Measurements from ENCODE around the gene CEMP1. TPM values are rescaled to one million over a fixed set of nuclear protein-coding genes. Genes with fewer than 3 reads are reported as not detected.
A peak's percentile ranks its signal among the peaks of the same experiment; 100 is the strongest.

The CEMP1 gene
- total and polyA plus RNA-seq, 9 donors, result 0.04 to 3.2 (median 1.3) TPM

DNA sequence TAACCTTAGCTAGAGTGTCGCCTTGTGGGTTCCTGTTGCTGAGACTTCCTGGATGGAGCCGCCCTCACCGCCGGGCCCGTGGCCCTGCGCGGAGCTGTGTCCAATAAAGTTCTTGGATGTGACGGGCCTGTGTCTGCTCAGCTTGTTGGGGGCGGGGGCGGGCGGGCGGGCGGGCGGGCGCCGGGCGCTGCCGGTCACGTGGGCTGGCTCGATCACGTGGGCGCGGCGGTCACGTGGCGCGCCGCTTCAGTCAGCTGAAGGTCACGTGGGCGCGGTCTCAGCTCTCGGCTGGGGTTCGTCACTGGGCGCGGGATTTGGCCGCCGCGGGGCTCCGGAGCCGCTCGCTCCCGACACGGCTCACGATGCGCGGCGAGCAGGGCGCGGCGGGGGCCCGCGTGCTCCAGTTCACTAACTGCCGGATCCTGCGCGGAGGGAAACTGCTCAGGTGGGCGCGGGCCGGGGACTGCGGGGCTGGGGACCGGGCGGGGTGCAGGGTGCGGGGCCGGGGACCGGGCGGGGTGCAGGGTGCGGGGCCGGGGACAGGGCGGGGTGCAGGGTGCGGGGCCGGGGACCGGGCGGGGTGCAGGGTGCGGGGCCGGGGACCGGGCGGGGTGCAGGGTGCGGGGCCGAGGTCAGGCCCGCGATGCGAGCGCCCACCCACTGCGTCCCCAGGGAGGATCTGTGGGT lies 11.0 kb downstream of the CEMP1 start, which contains the start of gene AMDHD2:
Gene AMDHD2, plus strand, starts transcription at position 275 of the 687 bp plus-strand sequence. Its CDS starts 88 bp downstream, at position 363.
- peaks cover 51% of the 10 kb centered on the region for H3K4me1 ChIP-seq (ENCODE audit: control insufficient read depth, insufficient read depth, low read length)
- under 1% methylated on average over 58 of the region's 83 CpGs for WGBS (ENCODE audit: insufficient coverage)
- H3K36me3 ChIP-seq (ENCODE audit: control insufficient read depth, insufficient read depth, low read length), result peaks cover 51% of the 10 kb centered on the region

DNA sequence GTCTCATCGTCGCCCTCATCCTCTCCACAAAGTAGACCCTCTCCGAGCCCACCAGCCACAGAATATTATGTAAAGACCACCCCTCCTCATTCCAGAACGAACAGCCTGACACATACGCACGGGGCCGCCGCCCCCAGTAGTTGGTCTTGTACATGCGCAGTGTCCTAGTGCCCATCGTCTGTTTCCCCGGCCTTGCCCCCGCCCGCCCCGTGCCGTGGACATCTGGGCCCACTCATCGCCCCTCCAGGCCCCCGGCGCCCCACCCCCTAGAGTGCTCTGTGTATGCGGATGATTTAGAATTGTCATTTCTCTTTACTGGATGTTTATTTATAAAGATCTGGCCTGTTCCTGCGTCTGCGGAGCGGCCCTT lies 11.5 kb downstream of the CEMP1 start:
- Histone ChIP-seq H3K36me3 (ENCODE audit: control insufficient read depth, insufficient read depth, low read length) (peaks cover 46% of the 10 kb centered on the region), H3K27ac (ENCODE audit: low read length) (peak overlapping the region; percentile 84), H3K4me1 (ENCODE audit: control insufficient read depth, insufficient read depth, low read length) (peaks cover 56% of the 10 kb centered on the region), H3K4me3 (ENCODE audit: low read length) (peak overlapping the region; percentile 34), H3K27me3 (ENCODE audit: control insufficient read depth, insufficient read depth, low read length) (no peaks in the 10 kb centered on the region), H3K9me3 (replicated peaks; ENCODE audit: control insufficient read depth, low read depth, low read length) (no peaks in the 10 kb centered on the region)
- no peak for DNase-seq
- 47% methylated on average over 18 of the region's 22 CpGs for WGBS (ENCODE audit: insufficient coverage)

More for the DNA sequence above, 11.0 kb downstream of the CEMP1 start, which contains the start of gene AMDHD2:
- Histone ChIP-seq H3K9me3 (replicated peaks; ENCODE audit: control insufficient read depth, low read depth, low read length) (no peaks in the 10 kb centered on the region), H3K27ac (ENCODE audit: low read length) (peak within 1 kb of the TSS; percentile 84), H3K27me3 (ENCODE audit: control insufficient read depth, insufficient read depth, low read length) (no peaks in the 10 kb centered on the region), H3K4me3 (ENCODE audit: low read length) (peak within 1 kb of the TSS; percentile 57)
- DNase-seq, result peak; percentile 94

DNA sequence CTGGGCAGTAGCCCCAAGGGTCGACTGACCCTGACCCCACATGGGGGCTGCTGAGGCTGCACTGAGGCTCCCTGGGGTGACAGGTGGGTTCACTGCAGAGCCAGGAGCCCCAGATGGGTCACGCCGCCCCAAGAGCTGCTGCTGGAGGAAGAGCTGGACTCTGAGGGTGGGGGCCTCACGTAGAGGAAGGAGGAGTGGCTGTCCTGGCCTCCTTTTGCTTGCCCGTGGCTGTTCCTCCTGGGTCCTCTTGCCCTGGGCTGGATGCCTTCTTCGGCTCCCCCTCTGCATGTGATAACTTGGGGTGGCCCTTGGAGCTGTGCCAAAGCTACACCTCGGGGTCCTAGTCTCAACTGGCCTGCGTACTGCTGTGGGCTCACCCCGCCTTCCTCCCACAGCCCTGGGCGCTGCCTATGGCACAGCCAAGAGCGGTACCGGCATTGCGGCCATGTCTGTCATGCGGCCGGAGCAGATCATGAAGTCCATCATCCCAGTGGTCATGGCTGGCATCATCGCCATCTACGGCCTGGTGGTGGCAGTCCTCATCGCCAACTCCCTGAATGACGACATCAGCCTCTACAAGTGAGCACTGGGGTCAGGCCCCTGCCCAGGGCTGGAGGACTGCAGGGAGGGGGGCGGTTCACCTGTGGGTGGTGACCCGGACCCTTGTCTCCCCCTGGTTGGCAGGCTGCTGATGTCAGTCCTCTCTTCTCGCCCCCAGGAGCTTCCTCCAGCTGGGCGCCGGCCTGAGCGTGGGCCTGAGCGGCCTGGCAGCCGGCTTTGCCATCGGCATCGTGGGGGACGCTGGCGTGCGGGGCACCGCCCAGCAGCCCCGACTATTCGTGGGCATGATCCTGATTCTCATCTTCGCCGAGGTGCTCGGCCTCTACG lies 12.1 kb downstream of the CEMP1 start:
- Histone ChIP-seq H3K27ac (ENCODE audit: low read length) (peak overlapping the region; percentile 84), H3K9me3 (replicated peaks; ENCODE audit: control insufficient read depth, low read depth, low read length) (no peaks in the 10 kb centered on the region), H3K4me3 (ENCODE audit: low read length) (no peak overlapping the region), H3K27me3 (ENCODE audit: control insufficient read depth, insufficient read depth, low read length) (no peaks in the 10 kb centered on the region), H3K36me3 (ENCODE audit: control insufficient read depth, insufficient read depth, low read length) (peaks cover 40% of the 10 kb centered on the region), H3K4me1 (ENCODE audit: control insufficient read depth, insufficient read depth, low read length) (peaks cover 57% of the 10 kb centered on the region)
- no peak for DNase-seq
- WGBS (ENCODE audit: insufficient coverage), result 83% methylated on average over 33 of the region's 39 CpGs

DNA sequence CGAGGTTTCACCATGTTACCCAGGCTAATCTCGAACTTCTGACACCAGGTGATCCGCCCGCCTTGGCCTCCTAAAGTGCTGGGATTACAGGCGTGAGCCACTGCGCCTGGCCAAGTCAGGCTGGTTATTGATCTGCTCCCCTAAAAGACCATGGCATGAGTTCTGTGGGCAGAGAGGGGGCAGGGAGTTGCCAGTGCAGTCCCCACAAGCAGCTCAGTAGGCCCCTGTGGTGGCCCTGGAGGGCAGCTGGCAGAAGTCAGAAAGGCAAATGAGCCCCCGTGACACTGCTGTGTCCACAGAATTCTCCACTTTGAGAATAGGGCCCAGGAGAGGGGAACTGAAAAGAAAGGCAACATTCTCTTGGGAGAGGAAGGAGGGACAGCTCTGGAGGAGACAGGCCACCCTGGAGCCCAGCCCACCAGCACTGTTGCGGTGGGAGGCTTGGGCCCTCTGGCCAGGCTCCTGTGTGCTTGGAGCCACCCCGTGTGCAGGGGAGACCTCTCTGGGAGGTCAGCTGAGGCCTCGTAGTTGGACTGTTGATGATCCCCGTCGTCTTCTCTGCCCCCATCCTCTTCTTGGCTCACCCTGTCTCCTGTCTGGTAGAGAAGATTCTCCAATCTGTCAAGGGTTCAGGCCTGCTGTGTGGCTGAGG lies 13.1 kb downstream of the CEMP1 start:
- Histone ChIP-seq H3K27ac (ENCODE audit: low read length) (no peak overlapping the region), H3K36me3 (ENCODE audit: control insufficient read depth, insufficient read depth, low read length) (peaks cover 30% of the 10 kb centered on the region), H3K9me3 (replicated peaks; ENCODE audit: control insufficient read depth, low read depth, low read length) (no peaks in the 10 kb centered on the region), H3K4me1 (ENCODE audit: control insufficient read depth, insufficient read depth, low read length) (peaks cover 60% of the 10 kb centered on the region), H3K27me3 (ENCODE audit: control insufficient read depth, insufficient read depth, low read length) (no peaks in the 10 kb centered on the region), H3K4me3 (ENCODE audit: low read length) (no peak overlapping the region)
- 73% methylated on average over 12 of the region's 12 CpGs for WGBS (ENCODE audit: insufficient coverage)
- DNase-seq, result no peak

GRCh38 chr16:2516391-2517240 lies 14.6 kb downstream of the CEMP1 start:
- no peak for DNase-seq
- WGBS (ENCODE audit: insufficient coverage), result 73% methylated on average over 11 of the region's 11 CpGs
- Histone ChIP-seq H3K27me3 (ENCODE audit: control insufficient read depth, insufficient read depth, low read length) (no peaks in the 10 kb centered on the region), H3K9me3 (replicated peaks; ENCODE audit: control insufficient read depth, low read depth, low read length) (no peaks in the 10 kb centered on the region), H3K4me1 (ENCODE audit: control insufficient read depth, insufficient read depth, low read length) (peaks cover 75% of the 10 kb centered on the region), H3K27ac (ENCODE audit: low read length) (peak overlapping the region; percentile 79), H3K4me3 (ENCODE audit: low read length) (no peak overlapping the region), H3K36me3 (ENCODE audit: control insufficient read depth, insufficient read depth, low read length) (peaks cover 28% of the 10 kb centered on the region)

DNA sequence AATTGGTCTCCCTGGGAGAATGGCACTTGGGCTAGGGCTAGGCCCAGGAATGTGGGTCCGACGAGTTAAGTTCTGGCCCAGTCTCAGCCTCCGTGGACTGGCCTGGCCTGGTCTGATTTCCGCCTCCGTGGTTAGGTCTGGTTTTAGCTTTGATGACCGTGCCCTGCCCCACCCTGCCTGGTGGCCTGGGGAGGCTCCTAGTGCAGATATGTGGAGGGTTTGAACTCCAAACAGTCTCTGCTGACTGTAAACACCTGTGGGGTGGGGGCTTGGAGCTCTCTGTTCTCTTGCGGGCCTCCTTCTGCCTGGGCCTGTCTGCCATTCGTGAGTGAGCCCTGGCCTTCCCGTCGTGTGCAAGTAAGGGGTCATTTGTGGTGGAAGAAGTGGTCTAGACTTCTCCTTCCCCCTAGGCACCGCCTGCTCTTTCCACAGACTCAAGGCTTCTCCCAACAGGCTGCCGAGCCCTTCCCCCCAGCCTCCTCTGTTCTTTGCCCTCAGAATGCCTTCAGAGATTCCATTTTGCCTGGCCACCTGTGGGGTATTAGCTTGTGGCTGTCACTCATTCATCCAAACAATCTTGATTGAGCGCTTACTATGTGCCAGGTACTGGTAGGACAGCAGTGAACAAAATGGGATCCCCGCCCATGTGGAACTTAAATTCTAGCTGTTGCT lies 15.9 kb downstream of the CEMP1 start:
- WGBS (ENCODE audit: insufficient coverage), result 48% methylated on average over 8 of the region's 14 CpGs
- DNase-seq, result peak; percentile 43
- H3K4me3 ChIP-seq (ENCODE audit: low read length), result peak overlapping the region; percentile 87
- H3K4me1 ChIP-seq (ENCODE audit: control insufficient read depth, insufficient read depth, low read length), result peaks cover 75% of the 10 kb centered on the region
- peak overlapping the region; percentile 79 for H3K27ac ChIP-seq (ENCODE audit: low read length)
- H3K9me3 ChIP-seq (replicated peaks; ENCODE audit: control insufficient read depth, low read depth, low read length), result no peaks in the 10 kb centered on the region
- no peaks in the 10 kb centered on the region for H3K27me3 ChIP-seq (ENCODE audit: control insufficient read depth, insufficient read depth, low read length)
- peaks cover 24% of the 10 kb centered on the region for H3K36me3 ChIP-seq (ENCODE audit: control insufficient read depth, insufficient read depth, low read length)

- Histone ChIP-seq H3K9me3 (replicated peaks; ENCODE audit: control insufficient read depth, low read depth, low read length) (no peaks in the 10 kb centered on the region), H3K4me1 (ENCODE audit: control insufficient read depth, insufficient read depth, low read length) (peaks cover 79% of the 10 kb centered on the region), H3K27me3 (ENCODE audit: control insufficient read depth, insufficient read depth, low read length) (no peaks in the 10 kb centered on the region), H3K4me3 (ENCODE audit: low read length) (peak overlapping the region; percentile 87), H3K27ac (ENCODE audit: low read length) (peak overlapping the region; percentile 79), H3K36me3 (ENCODE audit: control insufficient read depth, insufficient read depth, low read length) (peaks cover 23% of the 10 kb centered on the region)
- WGBS (ENCODE audit: insufficient coverage), result under 1% methylated on average over 43 of the region's 63 CpGs
- peak; percentile 38 for DNase-seq
These were observed 16.7 kb downstream of the CEMP1 start for GRCh38 chr16:2514333-2515179.

DNA sequence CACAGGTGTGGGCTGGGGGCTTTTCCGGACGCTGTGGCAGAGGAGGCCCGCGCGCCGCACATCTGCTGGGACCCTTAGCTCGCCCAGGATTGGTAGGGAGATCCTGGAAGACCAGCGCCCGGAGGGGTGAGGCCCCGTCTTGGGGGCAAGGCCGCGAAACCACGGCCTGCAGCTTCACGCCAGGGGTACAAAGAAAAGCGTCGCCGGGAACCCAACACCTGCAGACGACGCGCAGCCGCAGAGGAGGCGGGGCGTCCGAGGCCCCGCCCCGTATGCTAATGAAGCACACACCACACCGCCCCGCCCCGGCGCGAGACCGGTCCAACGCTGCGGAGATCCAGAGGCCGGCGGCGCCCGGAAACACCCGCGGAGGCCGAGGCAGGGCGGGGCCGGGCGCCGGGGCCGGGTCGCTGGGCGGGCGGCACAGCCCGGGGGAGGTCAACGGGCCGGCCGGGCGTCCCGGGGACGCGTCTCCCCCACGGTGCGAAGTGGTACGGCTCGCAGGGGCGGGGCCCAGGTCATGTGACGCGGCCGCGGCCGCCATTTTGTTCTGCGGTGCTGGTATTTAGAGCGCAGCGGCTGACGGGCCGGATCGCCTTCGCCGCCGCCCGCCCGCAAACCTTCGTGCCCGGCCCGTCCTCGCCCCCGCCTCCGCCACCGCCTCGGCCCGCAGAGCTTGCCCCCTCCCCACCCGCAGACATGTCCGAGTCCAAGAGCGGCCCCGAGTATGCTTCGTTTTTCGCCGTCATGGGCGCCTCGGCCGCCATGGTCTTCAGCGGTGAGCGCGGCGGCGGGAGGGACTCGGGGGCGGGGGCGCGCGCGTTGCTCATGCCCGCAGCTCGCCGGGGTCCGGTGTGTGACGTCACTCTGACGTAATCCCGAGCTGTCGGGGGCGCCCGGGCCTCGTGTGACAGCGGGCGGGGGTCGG lies 17.5 kb downstream of the CEMP1 start, which contains the start of gene ATP6V0C:
Gene ATP6V0C, plus strand, starts transcription at position 548 of the 928 bp plus-strand sequence. Its CDS starts 152 bp downstream, at position 700.
- H3K4me3 ChIP-seq (ENCODE audit: low read length), result peak within 1 kb of the TSS; percentile 87
- peaks cover 78% of the 10 kb centered on the region for H3K4me1 ChIP-seq (ENCODE audit: control insufficient read depth, insufficient read depth, low read length)
- under 1% methylated on average over 110 of the region's 122 CpGs for WGBS (ENCODE audit: insufficient coverage)
- DNase-seq, result peak; percentile 95
- no peaks in the 10 kb centered on the region for H3K9me3 ChIP-seq (replicated peaks; ENCODE audit: control insufficient read depth, low read depth, low read length)
- peak within 1 kb of the TSS; percentile 92 for H3K27ac ChIP-seq (ENCODE audit: low read length)
- no peaks in the 10 kb centered on the region for H3K27me3 ChIP-seq (ENCODE audit: control insufficient read depth, insufficient read depth, low read length)
- H3K36me3 ChIP-seq (ENCODE audit: control insufficient read depth, insufficient read depth, low read length), result peaks cover 15% of the 10 kb centered on the region

Data from muscle of leg (tissue), 11 donors.